COR-L47 (cell line): Measurements from ENCODE around the gene CDKAL1.

Experiments
- DNase-seq: peaks from one replicate; lab custom pipeline; 2025; lab: John Stamatoyannopoulos, UW

Gene CDKAL1

DNA sequence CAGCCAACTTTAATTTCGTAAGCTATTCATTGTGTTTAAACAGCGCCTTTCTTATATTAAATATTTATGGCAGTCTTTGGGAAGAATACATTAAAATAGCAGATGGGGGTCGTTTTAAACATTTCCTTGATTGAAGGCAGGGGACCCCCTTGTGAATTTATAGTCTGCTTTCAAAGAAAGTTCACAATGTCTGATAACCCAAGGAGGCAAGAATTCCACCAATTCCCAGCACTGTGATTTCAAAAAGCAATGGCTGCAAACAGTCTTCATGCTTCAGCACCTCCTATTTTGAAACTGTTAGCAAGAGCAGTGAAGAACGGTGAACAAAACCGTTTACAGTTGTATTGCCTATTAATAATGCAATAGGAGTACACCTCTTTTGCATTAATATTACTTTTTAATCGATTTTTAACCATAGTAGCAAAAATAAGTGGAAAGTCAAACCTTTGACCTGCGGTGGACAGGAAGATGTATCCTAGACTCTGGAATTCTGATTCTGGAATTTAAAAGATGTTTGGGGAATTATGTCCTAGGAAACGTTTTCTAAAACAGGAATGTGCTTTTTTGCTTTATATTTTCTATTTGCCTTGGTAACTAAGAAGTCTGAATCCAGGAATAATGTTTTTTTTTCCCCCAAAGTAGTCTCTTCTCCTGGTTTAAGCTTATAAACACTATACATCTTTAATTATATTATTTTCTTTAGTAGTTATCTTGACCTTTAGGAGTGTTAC is 393.0 kb downstream of the CDKAL1 start:
- DNase-seq, result no peak

- no peak for DNase-seq
Observed at GRCh38 chr6:20929283-20929682, 395.0 kb downstream of the CDKAL1 start.

DNA sequence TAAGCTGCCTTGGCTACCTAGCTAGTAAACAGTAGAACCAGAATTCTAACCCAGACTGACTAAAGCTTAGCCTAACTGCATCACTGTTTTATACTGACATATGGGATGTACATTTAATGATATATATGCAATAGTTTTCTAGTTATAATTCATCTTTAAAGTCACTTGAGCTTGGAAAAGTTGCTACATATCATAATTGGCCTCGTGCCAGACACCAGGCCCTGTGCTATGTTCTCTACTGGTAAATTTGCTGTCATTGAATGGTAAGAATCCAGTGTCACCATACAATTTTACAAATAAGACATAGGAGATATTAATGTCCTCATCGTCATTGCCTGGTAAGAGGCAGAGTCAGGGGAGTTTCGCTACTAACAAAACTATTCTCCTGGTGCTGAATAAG is 396.8 kb downstream of the CDKAL1 start:
- no peak for DNase-seq

- DNase-seq, result no peak
Observed at GRCh38 chr6:20931772-20932171, 397.5 kb downstream of the CDKAL1 start.

GRCh38 chr6:20932284-20932683 is 398.0 kb downstream of the CDKAL1 start:
- no peak for DNase-seq

DNA sequence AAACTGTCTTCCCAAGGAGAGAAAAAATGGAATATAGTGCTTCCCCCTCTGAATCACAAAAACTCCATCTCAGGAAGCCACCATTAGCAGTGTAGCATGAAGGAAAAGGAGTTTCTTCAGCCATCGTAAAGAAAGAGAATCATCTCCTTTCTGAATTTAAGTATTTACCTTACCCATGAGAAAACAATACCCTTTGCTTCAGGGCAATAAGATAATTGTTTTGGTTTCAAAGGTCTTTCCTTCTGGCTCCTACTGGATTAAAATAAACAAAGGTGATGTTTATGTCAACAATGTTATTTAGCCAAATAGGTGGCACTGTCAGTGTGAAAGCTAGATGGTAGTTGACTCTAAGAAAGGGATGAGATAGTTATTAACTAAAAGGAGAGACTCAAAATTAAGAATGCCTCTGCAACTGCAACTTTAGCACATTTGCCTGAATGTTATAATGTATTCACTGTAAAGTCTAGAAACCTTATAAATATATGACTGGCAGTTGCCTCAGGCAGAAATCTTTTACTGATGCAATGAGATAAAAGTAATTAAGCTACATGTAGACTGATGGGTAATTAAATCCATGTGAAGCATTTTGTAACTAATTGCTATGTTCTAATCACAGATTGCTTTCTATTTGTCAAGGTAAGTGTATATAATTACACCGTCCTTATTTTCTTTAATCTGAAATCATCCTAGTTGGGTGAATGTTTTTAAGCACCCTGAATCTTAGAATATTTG is 399.0 kb downstream of the CDKAL1 start:
- peak; percentile 82 for DNase-seq

GRCh38 chr6:20936949-20937348 is 402.7 kb downstream of the CDKAL1 start:
- DNase-seq, result no peak

GRCh38 chr6:20939161-20939775 is 405.0 kb downstream of the CDKAL1 start:
- DNase-seq, result peak; percentile 23

GRCh38 chr6:20943040-20943627 is 408.9 kb downstream of the CDKAL1 start:
- DNase-seq, result no peak

DNA sequence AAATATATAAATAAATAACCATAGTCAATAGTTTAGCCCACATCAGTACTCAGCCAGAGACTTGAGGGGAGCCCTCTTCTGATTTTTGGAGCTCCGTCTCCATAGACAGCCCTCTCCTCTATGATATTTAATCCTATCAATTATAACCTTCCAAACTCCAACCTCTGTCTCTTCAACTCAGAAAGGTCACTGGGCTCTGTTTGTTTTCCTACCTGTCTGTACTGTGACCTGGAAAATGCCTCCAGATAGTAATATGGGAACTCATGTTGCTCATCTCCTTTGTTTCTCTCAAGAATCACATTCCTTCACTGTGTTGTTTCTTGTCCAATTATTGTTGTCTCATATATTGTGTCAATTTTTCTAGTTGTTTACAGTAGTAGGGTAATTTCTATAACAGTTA is 409.7 kb downstream of the CDKAL1 start:
- DNase-seq, result no peak

DNA sequence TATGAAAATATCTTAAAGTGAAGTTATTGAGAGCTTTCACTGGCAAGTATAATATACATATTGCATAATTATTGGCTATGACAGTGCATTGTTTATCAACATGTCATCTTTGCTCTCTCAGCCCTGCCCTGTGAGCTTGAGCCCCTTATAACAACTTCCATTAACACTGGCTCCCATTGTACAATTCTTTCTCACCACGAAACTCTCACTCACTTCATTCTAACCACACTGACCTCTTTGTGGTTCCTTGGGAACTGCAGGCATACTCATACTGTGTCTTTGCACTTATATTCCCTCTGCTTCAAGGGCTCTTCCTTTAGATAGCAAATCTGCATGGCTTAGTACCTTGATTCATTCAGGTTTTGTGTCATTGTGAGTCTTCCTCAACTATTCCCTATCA is 411.8 kb downstream of the CDKAL1 start:
- DNase-seq, result no peak

GRCh38 chr6:20946890-20947289 is 412.6 kb downstream of the CDKAL1 start:
- DNase-seq, result no peak

GRCh38 chr6:20947977-20948376 is 413.7 kb downstream of the CDKAL1 start:
- DNase-seq, result no peak

DNA sequence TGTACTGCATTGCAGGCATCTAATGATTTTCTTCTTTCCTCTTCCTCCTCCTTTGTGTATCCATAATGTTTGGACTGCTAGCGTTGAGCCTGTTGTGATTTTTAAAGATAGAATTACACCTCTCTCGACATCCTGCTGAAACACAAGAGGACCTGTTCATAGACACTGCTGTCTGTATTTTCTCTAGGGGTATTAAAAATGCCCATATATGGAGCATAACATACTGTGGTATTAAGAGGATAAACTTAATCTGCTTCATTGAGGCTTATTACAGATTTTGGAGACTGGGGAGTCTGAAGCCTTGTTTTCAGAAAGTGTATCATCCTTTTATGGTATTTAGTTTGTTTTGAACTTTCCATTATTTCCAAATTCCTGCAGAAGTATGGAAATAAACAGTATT is 414.3 kb downstream of the CDKAL1 start:
- no peak for DNase-seq

DNA sequence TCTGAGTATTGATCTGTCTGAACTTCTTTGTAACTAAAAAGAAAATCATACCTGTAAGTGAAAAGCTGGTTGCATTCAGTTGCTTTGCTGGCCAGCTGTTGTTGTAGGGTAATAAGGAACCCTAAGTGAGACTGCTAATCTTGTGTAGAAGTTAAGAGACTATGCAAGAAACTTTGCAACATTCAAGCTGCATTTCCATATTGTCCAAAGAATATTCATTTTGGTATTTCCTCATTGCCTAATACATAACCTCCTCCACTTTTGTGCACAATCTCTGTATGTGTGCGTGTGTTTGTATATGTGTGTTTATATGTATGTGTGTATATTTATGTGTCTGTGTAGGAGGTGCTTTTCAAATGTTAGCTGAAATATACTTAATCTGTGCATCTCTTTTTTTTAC is 414.9 kb downstream of the CDKAL1 start:
- no peak for DNase-seq

DNA sequence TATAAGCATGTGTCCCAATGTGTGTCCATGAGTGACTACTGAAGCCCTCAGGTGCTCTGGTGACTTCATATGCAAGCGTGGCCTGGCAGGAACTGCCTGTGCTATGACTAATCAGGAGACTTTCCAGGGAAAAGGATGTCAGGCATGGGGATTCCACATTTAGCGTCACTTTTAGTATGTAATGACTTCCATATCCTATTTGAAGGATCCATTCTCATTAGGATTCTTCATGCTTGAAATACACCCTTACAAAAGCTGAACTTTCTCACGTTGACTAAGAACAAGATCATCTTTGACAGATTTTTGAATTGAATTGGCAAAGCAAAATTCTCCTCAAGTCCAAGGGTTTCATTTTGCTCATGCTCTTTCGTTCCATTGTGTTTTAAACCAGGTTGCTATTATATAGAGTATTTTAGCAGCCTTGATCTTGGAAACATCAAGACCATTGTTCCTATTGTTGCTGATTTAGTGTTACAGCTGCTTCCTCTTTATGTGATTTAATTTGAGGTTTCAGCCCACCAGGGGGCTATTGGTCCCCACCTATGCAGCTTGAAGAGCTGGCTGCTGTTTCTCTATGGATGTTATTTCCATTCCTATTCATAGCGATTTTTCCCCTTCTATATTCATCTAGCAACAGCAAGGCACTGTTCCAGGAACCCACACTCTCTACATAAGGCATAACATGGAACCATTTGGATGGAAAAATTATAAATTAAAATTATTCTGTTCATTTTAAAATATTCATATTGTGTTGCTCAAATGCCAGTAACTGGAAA is 418.6 kb downstream of the CDKAL1 start:
- DNase-seq, result peak; percentile 93

DNA sequence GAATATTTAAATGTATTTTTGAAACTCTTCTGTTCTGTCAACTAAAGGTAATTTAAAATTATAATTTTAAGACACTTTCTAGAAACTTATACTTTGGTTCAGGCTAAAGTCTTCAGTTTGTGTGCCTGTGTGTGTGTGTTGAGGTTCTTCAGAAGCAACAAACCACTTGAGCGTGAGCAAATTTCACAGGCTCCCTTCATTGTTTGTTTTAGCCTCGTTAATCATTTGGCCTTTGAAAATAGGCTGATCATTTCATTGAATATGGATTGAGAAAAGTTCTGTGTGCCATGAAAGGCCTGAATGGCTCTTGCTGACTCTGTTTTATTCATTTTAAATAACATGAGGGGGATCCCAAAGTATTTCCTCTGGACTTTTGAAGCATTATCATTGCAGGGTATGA is 420.1 kb downstream of the CDKAL1 start:
- peak; percentile 11 for DNase-seq

- DNase-seq, result no peak
Observed at GRCh38 chr6:20955131-20955530, 420.9 kb downstream of the CDKAL1 start.

DNA sequence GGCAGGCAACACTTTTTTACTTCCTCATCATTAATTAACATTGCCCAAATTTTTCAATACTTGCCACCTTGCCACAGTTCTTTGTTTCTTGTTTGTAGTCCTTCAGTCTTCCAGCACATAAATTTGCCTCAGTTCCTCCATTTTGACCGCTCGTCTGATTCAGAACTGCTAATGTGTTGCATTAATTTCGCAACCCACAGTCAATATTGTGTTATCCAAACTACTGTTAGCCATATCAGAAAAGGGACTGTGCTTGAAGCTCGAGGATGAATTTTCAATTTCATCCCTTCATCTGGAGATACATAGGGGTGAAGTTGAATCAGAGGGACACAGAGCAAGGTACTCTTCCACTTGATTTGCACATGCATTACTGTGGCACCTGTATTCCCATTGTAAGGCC is 421.5 kb downstream of the CDKAL1 start:
- DNase-seq, result no peak

DNA sequence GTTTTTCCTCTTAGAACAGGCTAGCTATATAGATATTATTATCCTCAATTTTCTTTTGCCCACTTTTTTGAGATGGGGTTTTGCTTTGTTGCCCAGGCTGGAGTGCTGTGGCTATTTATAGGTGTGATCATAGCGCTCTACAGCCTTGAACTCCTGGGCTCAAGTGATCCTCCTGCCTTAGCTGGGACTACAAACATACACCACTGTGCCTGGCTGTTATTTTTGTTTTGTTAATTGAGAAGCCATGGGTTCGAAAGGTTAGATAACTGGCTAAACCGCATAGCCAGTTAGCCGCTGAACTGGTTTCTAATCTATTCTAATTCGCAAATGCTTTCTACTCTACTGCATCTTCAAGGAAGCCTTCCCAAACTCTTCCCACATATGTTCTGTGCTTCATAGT is 425.8 kb downstream of the CDKAL1 start:
- DNase-seq, result no peak

DNA sequence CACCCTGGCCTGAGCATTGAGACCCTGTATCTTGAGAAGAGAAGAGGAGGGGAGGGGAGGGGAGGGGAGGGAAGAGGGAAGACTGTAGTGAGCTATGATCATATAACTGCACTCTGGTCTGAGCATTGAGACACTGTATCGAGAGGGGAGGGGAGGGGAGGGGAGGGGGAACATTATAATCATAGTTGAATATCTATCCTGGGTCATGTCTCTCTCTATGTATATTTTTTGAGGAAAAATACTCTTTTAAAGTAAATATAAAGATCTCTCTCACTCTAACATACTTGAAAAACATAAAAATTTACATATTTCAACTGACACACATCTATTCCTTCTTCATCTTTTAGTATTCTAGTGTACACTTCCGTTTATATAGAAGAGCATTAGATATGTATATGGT is 431.0 kb downstream of the CDKAL1 start:
- DNase-seq, result no peak

DNA sequence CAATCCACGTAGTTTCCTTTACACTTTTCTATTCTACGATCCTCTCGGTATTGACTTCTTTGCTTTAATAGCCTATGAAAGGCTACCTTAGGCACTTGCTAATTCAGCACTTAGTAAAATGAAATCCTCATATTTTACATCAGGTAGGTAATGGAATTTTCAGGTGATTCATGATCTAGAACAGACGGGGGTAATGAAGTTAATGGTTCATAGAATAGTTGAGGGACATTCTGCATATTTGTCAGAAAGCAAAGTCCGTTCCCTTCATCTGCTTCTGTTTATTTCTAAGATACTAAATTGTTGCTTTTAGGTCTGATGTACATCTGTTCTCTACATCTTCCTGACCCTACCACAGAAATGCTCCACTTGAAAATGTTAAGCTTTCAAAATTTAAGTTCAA is 431.7 kb downstream of the CDKAL1 start:
- DNase-seq, result no peak
